Measurements from ENCODE around the gene FAM222B.
"Not testable (repeated sequence)": the region's sequence is repeated elsewhere in the genome, so short reads cannot be mapped to it uniquely, and the experiment has no call there.

The FAM222B gene, protein sequence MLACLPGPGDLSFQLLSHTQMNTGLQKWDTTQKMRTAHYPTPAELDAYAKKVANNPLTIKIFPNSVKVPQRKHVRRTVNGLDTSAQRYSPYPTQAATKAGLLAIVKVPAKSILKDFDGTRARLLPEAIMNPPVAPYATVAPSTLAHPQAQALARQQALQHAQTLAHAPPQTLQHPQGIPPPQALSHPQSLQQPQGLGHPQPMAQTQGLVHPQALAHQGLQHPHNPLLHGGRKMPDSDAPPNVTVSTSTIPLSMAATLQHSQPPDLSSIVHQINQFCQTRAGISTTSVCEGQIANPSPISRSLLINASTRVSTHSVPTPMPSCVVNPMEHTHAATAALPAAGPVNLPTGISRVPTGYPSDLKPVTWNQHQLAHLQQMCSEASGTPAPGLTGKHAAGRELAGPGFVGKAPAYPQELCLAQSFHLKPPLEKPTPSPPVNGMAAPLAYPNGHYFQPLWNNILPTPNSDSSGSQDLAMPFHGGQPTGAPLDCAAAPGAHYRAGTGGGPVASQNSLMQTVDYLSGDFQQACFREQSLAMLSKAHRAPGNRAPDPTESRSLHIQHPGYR

DNA sequence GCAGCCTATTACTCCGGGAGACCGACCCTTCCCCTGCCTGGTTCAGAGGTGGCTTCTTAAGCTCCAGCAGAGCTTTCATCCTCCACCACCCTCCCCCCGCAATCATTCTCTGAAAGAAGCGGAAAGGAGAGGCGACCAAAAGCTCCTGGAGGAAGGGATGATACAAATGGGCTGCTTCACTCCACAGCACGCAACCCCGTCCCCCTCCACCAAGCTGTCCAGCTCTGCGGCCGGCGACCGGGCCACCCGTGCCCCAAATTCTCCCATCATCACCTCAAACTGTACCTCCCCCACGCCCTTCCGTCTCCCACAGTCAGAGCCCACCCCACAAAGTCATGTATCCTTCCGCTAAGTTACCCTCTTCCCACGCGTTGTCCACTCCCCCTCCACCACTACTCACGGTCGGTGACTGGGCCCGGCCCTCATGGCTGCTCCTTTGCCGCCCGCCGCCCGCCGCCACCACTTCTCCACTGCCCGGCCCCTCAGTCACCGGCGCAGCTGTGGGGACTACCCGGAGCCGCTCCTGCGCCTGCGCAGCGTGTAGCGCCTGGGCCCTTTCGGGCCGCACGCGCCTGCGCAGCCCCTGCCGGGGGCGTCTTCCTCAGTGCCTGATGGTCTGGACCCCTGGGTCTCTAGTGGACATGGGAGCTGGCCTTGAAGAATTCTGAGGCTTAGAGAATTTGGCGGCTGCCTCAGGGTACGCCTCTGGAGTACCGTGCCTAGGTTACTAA, at the start of gene FAM222B:
Gene FAM222B (minus strand): TSS at position 509 of the 731 bp plus-strand sequence. CDS start 76,123 bp downstream, outside the sequence.
- peak; percentile 84 for DNase-seq (ENCODE audit: low spot score)

- DNase-seq (ENCODE audit: low spot score), result no peak
These were observed 49.4 kb upstream of the FAM222B start for GRCh38 chr17:28892024-28892423.

- DNase-seq (ENCODE audit: low spot score), result no peak
These were observed 48.6 kb upstream of the FAM222B start for GRCh38 chr17:28891201-28891600.

- DNase-seq (ENCODE audit: low spot score), result peak; percentile 32
These were observed 47.4 kb upstream of the FAM222B start for GRCh38 chr17:28889996-28890395.

DNA sequence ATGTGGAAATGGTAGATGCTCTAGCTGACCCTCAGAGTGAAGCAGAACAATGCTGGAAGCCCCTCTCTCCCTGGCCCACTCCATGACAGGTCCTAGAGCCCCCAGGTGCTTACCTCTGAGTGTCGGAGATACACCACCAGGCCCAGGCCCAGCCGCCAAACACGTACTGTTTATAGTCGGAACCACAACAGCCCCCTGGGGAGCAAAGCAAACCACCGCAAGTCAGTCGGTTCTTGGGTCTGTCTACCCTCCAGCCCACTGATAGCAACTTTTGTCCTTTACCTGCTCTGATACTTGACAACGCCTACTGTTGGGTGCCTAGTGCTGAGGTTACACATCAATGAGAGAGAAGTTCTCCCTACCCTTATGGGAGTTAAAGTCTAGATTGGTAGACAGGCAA, 46.2 kb upstream of the FAM222B start:
- no peak for DNase-seq (ENCODE audit: low spot score)

DNA sequence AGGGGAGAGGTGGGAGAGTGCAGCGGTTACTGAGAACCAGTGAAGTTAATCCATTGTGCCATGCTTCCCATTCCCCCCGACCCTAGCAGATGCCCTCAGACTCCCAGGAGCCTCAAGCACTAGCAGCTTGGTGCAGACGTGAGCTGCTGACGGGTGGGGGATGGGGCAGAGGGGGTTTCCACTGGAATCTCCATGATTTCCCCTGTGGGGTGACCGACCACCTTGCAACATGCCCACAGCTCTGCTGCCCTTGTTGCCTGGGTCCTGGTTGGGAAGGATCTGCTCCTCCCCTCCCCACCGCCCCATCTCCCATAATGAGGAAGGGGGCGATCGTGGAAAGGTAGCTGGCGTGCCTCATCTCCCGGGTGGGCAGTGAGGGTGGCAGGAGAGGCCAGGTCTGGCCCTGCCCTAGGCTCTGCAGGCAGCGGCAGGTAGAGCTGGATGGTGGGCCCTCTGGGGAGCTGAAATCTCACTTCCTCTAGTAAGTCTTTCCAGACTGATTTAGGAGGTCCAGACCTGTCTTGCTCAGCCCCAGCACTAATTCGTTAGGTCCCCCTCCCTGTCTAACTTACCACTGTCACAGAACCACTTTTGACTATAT, 45.4 kb upstream of the FAM222B start:
- DNase-seq (ENCODE audit: low spot score), result no peak

DNA sequence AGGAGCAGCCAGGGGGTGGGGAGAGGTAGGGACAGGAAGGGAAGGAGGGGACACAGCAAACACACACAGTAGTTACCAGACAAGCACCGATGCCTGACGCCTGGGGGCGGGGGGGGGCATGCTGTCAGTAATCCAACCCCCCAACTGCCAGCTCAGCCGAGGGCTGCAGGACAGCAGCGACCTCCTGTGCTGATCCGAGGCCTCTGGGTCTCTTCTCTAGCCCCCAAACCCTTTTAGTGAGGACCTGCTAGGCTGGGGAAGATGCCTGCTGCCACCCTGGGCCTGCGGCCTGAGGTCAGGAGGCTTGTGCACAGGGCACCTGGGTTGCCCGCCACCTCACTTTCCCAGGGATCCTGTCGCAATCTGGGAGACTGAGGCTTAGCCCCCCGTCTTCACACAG, 43.4 kb upstream of the FAM222B start:
- DNase-seq (ENCODE audit: low spot score), result no peak

- peak; percentile 69 for DNase-seq (ENCODE audit: low spot score)
These were observed 42.8 kb upstream of the FAM222B start for GRCh38 chr17:28885363-28885762.

DNA sequence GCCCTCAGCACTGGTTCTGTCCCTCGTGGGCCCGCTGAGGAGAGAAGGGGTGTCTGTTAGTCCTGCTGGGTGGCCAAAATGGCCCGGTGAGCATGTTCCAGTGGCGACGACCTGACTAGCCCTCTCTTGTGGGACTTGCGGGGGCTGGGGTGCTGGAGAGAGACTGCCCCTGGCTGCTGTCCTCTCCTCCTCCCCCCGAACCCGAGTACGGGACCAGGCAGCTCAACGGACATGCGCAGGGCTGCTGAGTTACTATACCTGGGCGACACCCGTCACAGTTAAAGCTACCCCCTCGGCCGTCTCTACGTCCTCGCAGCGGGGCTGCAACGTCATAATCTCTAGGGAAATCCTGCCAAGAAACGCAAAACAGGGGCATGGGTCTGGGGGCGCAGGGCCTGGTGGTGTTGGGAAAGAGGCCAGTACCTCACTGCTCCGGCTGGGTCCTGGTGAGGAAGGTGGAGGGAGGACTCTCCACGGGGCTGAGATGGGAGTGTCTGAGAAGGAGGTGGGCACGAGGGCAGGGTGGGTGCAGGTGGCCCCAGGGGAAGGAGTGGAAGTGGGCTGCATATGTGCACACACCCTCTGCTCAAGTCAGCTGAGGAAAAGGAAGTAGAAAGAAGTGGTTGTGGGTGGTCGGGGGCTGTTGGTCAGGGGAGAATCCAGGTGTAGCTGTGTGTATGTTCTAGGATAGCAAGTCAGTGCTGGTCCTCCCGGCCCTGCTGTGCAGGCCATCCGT, 41.5 kb upstream of the FAM222B start:
- no peak for DNase-seq (ENCODE audit: low spot score)

GRCh38 chr17:28882154-28882895, 39.7 kb upstream of the FAM222B start:
- no peak for DNase-seq (ENCODE audit: low spot score)

GRCh38 chr17:28881533-28882056, 39.0 kb upstream of the FAM222B start:
- DNase-seq (ENCODE audit: low spot score), result no peak

- no peak for DNase-seq (ENCODE audit: low spot score)
These were observed 38.0 kb upstream of the FAM222B start for GRCh38 chr17:28880572-28880945.

- DNase-seq (ENCODE audit: low spot score), result no peak
These were observed 37.4 kb upstream of the FAM222B start for GRCh38 chr17:28879886-28880571.

- no peak for DNase-seq (ENCODE audit: low spot score)
These were observed 36.4 kb upstream of the FAM222B start for GRCh38 chr17:28878981-28879380.

DNA sequence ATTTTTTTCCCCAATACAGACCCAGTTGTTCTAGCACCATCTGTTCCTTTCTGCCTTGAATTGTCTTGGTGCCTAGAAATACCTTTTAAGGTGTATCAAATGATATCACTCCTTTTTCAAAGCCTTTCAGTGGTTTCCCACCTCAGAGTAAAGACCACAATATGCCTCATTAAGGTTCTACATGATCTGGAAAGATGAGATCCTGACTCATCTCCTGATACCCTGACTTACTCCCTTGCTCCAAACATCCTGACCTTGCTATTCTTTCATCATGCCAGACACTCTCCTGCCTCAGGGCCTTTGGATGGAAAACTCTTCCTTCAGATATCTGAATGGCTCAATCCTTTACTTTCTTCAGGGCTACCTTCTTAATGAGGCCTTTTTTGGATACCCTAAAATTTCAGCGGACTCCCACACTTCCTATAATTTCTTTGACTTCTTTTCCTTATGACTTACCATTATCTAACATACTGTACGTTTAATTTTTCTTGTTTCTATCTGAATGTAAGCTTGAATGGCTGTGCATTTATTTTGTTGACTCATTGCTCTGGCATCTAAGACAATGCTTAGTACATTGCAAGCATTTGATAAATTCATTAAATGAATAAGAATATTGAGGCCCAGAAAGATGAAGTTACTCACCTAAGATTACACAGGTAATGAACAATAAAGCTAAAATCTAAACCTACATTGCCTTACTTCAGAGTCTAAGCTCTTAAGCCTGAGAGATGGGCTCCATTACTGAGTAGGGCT, 35.7 kb upstream of the FAM222B start:
- DNase-seq (ENCODE audit: low spot score), result no peak

- DNase-seq (ENCODE audit: low spot score), result not testable (repeated sequence)
These were observed 34.6 kb upstream of the FAM222B start for GRCh38 chr17:28877150-28877711.

GRCh38 chr17:28875848-28876550, 33.4 kb upstream of the FAM222B start:
- DNase-seq (ENCODE audit: low spot score), result no peak

DNA sequence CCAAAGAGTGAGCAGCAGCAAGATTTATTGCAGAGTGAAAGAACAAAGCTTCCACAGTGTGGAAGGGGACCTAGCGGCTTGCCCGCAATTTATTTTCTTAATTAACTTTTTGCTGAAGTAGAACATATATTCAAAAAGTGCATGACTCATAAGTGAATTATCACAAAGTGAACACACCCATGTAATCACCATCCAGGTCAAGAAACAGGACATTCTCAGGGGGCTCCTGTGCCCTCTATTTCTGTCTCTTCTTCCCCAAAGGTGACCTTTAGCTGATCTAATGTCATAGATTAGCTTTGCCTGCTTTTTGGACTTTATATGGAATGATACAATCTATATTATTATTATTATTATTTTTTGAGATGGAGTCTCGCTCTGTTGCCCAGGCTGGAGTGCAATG, 32.2 kb upstream of the FAM222B start:
- DNase-seq (ENCODE audit: low spot score), result no peak

GRCh38 chr17:28873839-28874238, 31.2 kb upstream of the FAM222B start:
- no peak for DNase-seq (ENCODE audit: low spot score)
